ENCODE data around the gene IFNE. TPM values are rescaled to one million over a fixed set of nuclear protein-coding genes. Genes with fewer than 3 reads are reported as not detected.

IFNE gene
- polyA plus RNA-seq, 1 experiment = 0.67 TPM

GRCh38 chr9:21523021-21524014 is 41.2 kb upstream of the IFNE start:
- no peak overlapping the region for H3K27ac ChIP-seq (ENCODE audit: low read depth, low read length)
- no peak for TF ChIP-seq CTCF (IDR thresholded peaks at IDR 0.05; ENCODE audit: low read depth, low read length)
- CTCF ChIA-PET = interaction anchor here (0.9 kb wide), 3 partner anchors 45 to 89 kb away, joined by 3 to 4 read pairs (median 3); no protein-coding TSS in a partner anchor
- POLR2A ChIA-PET = no interaction called here
- no peaks in the 10 kb centered on the region for H3K27me3 ChIP-seq (ENCODE audit: control insufficient read depth, insufficient read depth, low read length)
- H3K4me3 ChIP-seq (ENCODE audit: low read depth, low read length) = no peak overlapping the region
- DNase-seq (ENCODE audit: low read depth, low spot score) = no peak
- 0 out of 2 replicates have a peak, but pooled peaks cover 3% of the 10 kb centered on the region for H3K9me3 ChIP-seq (ENCODE audit: control insufficient read depth, insufficient read depth, low read length)

GRCh38 chr9:21522348-21522747 is 40.2 kb upstream of the IFNE start:
- DNase-seq (ENCODE audit: low read depth, low spot score) = no peak
- Histone ChIP-seq H3K9me3 (ENCODE audit: control insufficient read depth, insufficient read depth, low read length) (no peaks in the 10 kb centered on the region), H3K4me3 (ENCODE audit: low read depth, low read length) (no peak overlapping the region), H3K27ac (ENCODE audit: low read depth, low read length) (no peak overlapping the region), H3K27me3 (ENCODE audit: control insufficient read depth, insufficient read depth, low read length) (no peaks in the 10 kb centered on the region)
- ChIA-PET POLR2A (no interaction called here), CTCF (no interaction called here)
- no peak for TF ChIP-seq CTCF (IDR thresholded peaks at IDR 0.05; ENCODE audit: low read depth, low read length)

GRCh38 chr9:21521448-21521847 is 39.3 kb upstream of the IFNE start:
- ChIA-PET POLR2A (no interaction called here), CTCF (interaction anchor here (1.3 kb wide), 1 partner anchor 11 kb away, joined by 3 read pairs; no protein-coding TSS in a partner anchor)
- no peak overlapping the region for H3K4me3 ChIP-seq (ENCODE audit: low read depth, low read length)
- no peaks in the 10 kb centered on the region for H3K9me3 ChIP-seq (ENCODE audit: control insufficient read depth, insufficient read depth, low read length)
- H3K27ac ChIP-seq (ENCODE audit: low read depth, low read length) = no peak overlapping the region
- DNase-seq (ENCODE audit: low read depth, low spot score) = no peak
- no peak for TF ChIP-seq CTCF (IDR thresholded peaks at IDR 0.05; ENCODE audit: low read depth, low read length)
- no peaks in the 10 kb centered on the region for H3K27me3 ChIP-seq (ENCODE audit: control insufficient read depth, insufficient read depth, low read length)

- ChIA-PET POLR2A (interaction anchor here (0.6 kb wide), 1 partner anchor 167 kb away, joined by 3 read pairs; no protein-coding TSS in a partner anchor), CTCF (interaction anchor here (0.8 to 1.3 kb wide), 2 partner anchors 10 to 259 kb away, joined by 3 read pairs; no protein-coding TSS in a partner anchor)
- TF ChIP-seq CTCF (IDR thresholded peaks at IDR 0.05; ENCODE audit: low read depth, low read length) = no peak
- Histone ChIP-seq H3K27ac (ENCODE audit: low read depth, low read length) (no peak overlapping the region), H3K4me3 (ENCODE audit: low read depth, low read length) (no peak overlapping the region), H3K9me3 (ENCODE audit: control insufficient read depth, insufficient read depth, low read length) (no peaks in the 10 kb centered on the region), H3K27me3 (ENCODE audit: control insufficient read depth, insufficient read depth, low read length) (no peaks in the 10 kb centered on the region)
- DNase-seq (ENCODE audit: low read depth, low spot score) = no peak
Observed at GRCh38 chr9:21520501-21521228, 38.6 kb upstream of the IFNE start.

Data from AG04450 (cell line).